Middle frontal gyrus (tissue), 1 donor: ENCODE measurements around the gene HNF1B.
"Not testable (repeated sequence)": the region's sequence is repeated elsewhere in the genome, so short reads cannot be mapped to it uniquely, and the experiment has no call there.

ENCODE experiments used
- DNase-seq: peaks from one replicate; pipeline ENCODE4 v3.0.0-alpha.2; 2015; ENCODE audit warnings: low spot score; ENCODE audit errors: extremely low spot score

HNF1B gene

GRCh38 chr17:37702598-37702997, 42.3 kb downstream of the HNF1B start:
- DNase-seq: no peak

- DNase-seq: no peak
Observed at GRCh38 chr17:37701496-37701898, 43.4 kb downstream of the HNF1B start.

- DNase-seq: no peak
Observed at GRCh38 chr17:37700881-37701280, 44.0 kb downstream of the HNF1B start.

- DNase-seq: no peak
Observed at GRCh38 chr17:37699285-37699973, 45.4 kb downstream of the HNF1B start.

GRCh38 chr17:37698911-37699255, 46.0 kb downstream of the HNF1B start:
- no peak for DNase-seq

- no peak for DNase-seq
Observed at GRCh38 chr17:37698132-37698910, 46.5 kb downstream of the HNF1B start.

- no peak for DNase-seq
Observed at GRCh38 chr17:37697381-37697780, 47.5 kb downstream of the HNF1B start.

GRCh38 chr17:37696366-37696765, 48.5 kb downstream of the HNF1B start:
- DNase-seq: no peak

- DNase-seq: no peak
Observed at GRCh38 chr17:37695726-37696125, 49.1 kb downstream of the HNF1B start.

- no peak for DNase-seq
Observed at GRCh38 chr17:37694734-37695133, 50.1 kb downstream of the HNF1B start.

- DNase-seq: no peak
Observed at GRCh38 chr17:37693328-37693727, 51.5 kb downstream of the HNF1B start.

- no peak for DNase-seq
Observed at GRCh38 chr17:37691807-37692206, 53.1 kb downstream of the HNF1B start.

- no peak for DNase-seq
Observed at GRCh38 chr17:37689317-37689716, 55.5 kb downstream of the HNF1B start.

- no peak for DNase-seq
Observed at GRCh38 chr17:37683454-37683984, 61.3 kb downstream of the HNF1B start.

- no peak for DNase-seq
Observed at GRCh38 chr17:37682007-37682406, 62.9 kb downstream of the HNF1B start.

GRCh38 chr17:37679995-37680394, 64.9 kb downstream of the HNF1B start:
- not testable (repeated sequence) for DNase-seq

GRCh38 chr17:37678036-37678435, 66.8 kb downstream of the HNF1B start:
- no peak for DNase-seq

GRCh38 chr17:37677021-37677420, 67.8 kb downstream of the HNF1B start:
- DNase-seq: no peak

GRCh38 chr17:37676115-37676925, 68.5 kb downstream of the HNF1B start:
- DNase-seq: no peak

GRCh38 chr17:37674511-37674910, 70.3 kb downstream of the HNF1B start:
- DNase-seq: no peak

GRCh38 chr17:37673386-37673785, 71.5 kb downstream of the HNF1B start:
- DNase-seq: no peak

- DNase-seq: no peak
Observed at GRCh38 chr17:37672548-37673078, 72.2 kb downstream of the HNF1B start.
